GM21447 (cell line): ENCODE results near the gene RBM43.
"Not testable (repeated sequence)": the region's sequence is repeated elsewhere in the genome, so short reads cannot be mapped to it uniquely, and the experiment has no call there.

Experiments
- ATAC-seq: cut with Tn5 transposase; IDR thresholded peaks from one replicate; pipeline ENCODE4 v1.9.1; 2021; ENCODE audit not compliant: unreplicated experiment

The RBM43 gene

GRCh38 chr2:151261231-151261976, at the start of gene RBM43:
TSS of gene RBM43 (minus strand) at chr2:151261863. CDS start at chr2:151261727, 136 bp downstream.
- ATAC-seq: peak; percentile 95

- ATAC-seq: not testable (repeated sequence)
These were observed 48.6 kb upstream of the RBM43 start for GRCh38 chr2:151310313-151310712.

GRCh38 chr2:151306621-151307020, 45.0 kb upstream of the RBM43 start:
- no peak for ATAC-seq

GRCh38 chr2:151305129-151305691, 43.5 kb upstream of the RBM43 start:
- ATAC-seq: no peak

GRCh38 chr2:151302879-151303278, 41.2 kb upstream of the RBM43 start:
- ATAC-seq: no peak

GRCh38 chr2:151302404-151302803, 40.7 kb upstream of the RBM43 start:
- ATAC-seq: no peak

- no peak for ATAC-seq
These were observed 38.4 kb upstream of the RBM43 start for GRCh38 chr2:151299920-151300539.

- ATAC-seq: peak; percentile 99
These were observed 36.2 kb upstream of the RBM43 start for GRCh38 chr2:151297882-151298281.

GRCh38 chr2:151295926-151296325, 34.3 kb upstream of the RBM43 start:
- not testable (repeated sequence) for ATAC-seq

- no peak for ATAC-seq
These were observed 30.9 kb upstream of the RBM43 start for GRCh38 chr2:151292546-151292945.

- ATAC-seq: no peak
These were observed 30.5 kb upstream of the RBM43 start for GRCh38 chr2:151292141-151292540.

- no peak for ATAC-seq
These were observed 29.6 kb upstream of the RBM43 start for GRCh38 chr2:151291224-151291623.

GRCh38 chr2:151289972-151290866, 28.6 kb upstream of the RBM43 start:
- peak; percentile 10 for ATAC-seq

- ATAC-seq: peak; percentile 0
These were observed 26.0 kb upstream of the RBM43 start for GRCh38 chr2:151287513-151288250.

GRCh38 chr2:151282401-151282800, 20.7 kb upstream of the RBM43 start:
- no peak for ATAC-seq

- no peak for ATAC-seq
These were observed 18.6 kb upstream of the RBM43 start for GRCh38 chr2:151280271-151280670.

- no peak for ATAC-seq
These were observed 16.8 kb upstream of the RBM43 start for GRCh38 chr2:151278487-151278886.

GRCh38 chr2:151277067-151277466, 15.4 kb upstream of the RBM43 start:
- no peak for ATAC-seq

GRCh38 chr2:151275291-151275690, 13.6 kb upstream of the RBM43 start:
- ATAC-seq: no peak

- ATAC-seq: no peak
These were observed 10.2 kb upstream of the RBM43 start for GRCh38 chr2:151271824-151272223.
